HepG2 (cell line): ENCODE measurements around the gene PML. TPM values are rescaled to one million over a fixed set of nuclear protein-coding genes. Genes with fewer than 3 reads are reported as not detected.
A peak's percentile ranks its signal among the peaks of the same experiment; 100 is the strongest.

Source experiments
- ATAC-seq: fragments of 200-7000 bp; cut with Tn5 transposase; 3 replicates; pipeline ENCODE4 v1.9.1; 2020; ENCODE audit warnings: mild to moderate bottlenecking, moderate library complexity
- BruUV-seq: library from RNA; stranded (reverse); fragments of 400-500 nt; replicated peaks from 2 replicates; lab custom pipeline; 2021; lab: Mats Ljungman, UMichigan
- CTCF ChIA-PET: fragments of 300-600 bp; formaldehyde crosslinking; extraction: SDS; loops from one replicate; lab custom pipeline; 2021; ENCODE audit warnings: low total read pairs, inconsistent platforms, low intra/inter-chr PET ratio; lab: Yijun Ruan, JAX
- POLR2A ChIA-PET: fragments of 350-600 bp; sonication (Branson Sonifier 250); formaldehyde crosslinking; loops from one replicate; lab custom pipeline; 2020; ENCODE audit warnings: antibody characterized with exemption, inconsistent platforms; lab: Yijun Ruan, JAX
- DNase-seq: peaks from one replicate; pipeline ENCODE4 v3.0.0-alpha.2; 2015; ENCODE audit warnings: low spot score
- FAIRE-seq: peaks from 3 replicates; lab custom pipeline; 2011; peaks lifted over from hg19 to GRCh38; lab: Jason Lieb, UNC
- H2AFZ ChIP-seq: one replicate; pipeline ENCODE4 v1.6.1; 2011; ENCODE audit warnings: low read length, inconsistent platforms
- H3K27ac ChIP-seq: fragments of 300-600 bp; 3 replicates; pipeline ENCODE4 v1.8.0; 2011; ENCODE audit warnings: mixed run types, mild to moderate bottlenecking, mixed read lengths, low read length, inconsistent platforms; ENCODE audit not compliant: insufficient read depth; ENCODE audit errors: extremely low read length
- H3K27me3 ChIP-seq, 2 experiments: fragments of 200-600 bp in 1 of 2; 2 replicates in 1 of 2; 3 replicates in 1 of 2; pipeline versions ENCODE4 v1.6.0 to v1.8.0; 2011; ENCODE audit warnings: low read length in 2 of 2, mild to moderate bottlenecking in 2 of 2, moderate library complexity in 2 of 2, inconsistent platforms in 1 of 2; ENCODE audit not compliant: insufficient read depth in 2 of 2, control insufficient read depth in 1 of 2
- H3K36me3 ChIP-seq, 2 experiments: fragments of 200-600 bp in 1 of 2; replicated peaks in 1 of 2; 2 replicates in 1 of 2; 3 replicates in 1 of 2; pipeline versions ENCODE4 v1.5.1 to v1.8.0; 2011; ENCODE audit warnings: low read length in 2 of 2, inconsistent platforms in 1 of 2; ENCODE audit not compliant: insufficient read depth in 2 of 2, control insufficient read depth in 1 of 2
- H3K4me1 ChIP-seq: 2 replicates; pipeline ENCODE4 v1.5.1; 2012; ENCODE audit warnings: low read length, inconsistent platforms; ENCODE audit not compliant: insufficient read depth
- H3K4me2 ChIP-seq: 2 replicates; pipeline ENCODE4 v1.6.0; 2011; ENCODE audit warnings: low read depth, low read length, inconsistent platforms
- H3K4me3 ChIP-seq, 3 experiments: fragments of 200-600 bp in 1 of 3; sonication (generic), shearing (Covaris generic) in 1 of 3; replicated peaks in 1 of 3; 2 replicates each; pipeline ENCODE4 v1.5.1; 2011 to 2016; ENCODE audit warnings: low read length in 3 of 3, inconsistent platforms in 2 of 3, low read depth in 2 of 3, mild to moderate bottlenecking in 2 of 3, control low read depth in 1 of 3, mixed read lengths in 1 of 3; ENCODE audit not compliant: insufficient read depth in 1 of 3
- H3K79me2 ChIP-seq: one replicate; pipeline ENCODE4 v1.6.1; 2011; ENCODE audit warnings: low read length, inconsistent platforms; ENCODE audit not compliant: insufficient read depth
- H3K9ac ChIP-seq: 2 replicates; pipeline ENCODE4 v1.6.0; 2011; ENCODE audit warnings: mild to moderate bottlenecking, low read depth, low read length, inconsistent platforms; ENCODE audit not compliant: insufficient read depth
- H3K9me3 ChIP-seq: 2 replicates; pipeline ENCODE4 v1.5.1; 2012; ENCODE audit warnings: mild to moderate bottlenecking, low read length
- H4K20me1 ChIP-seq: 2 replicates; pipeline ENCODE4 v1.6.0; 2011; ENCODE audit warnings: inconsistent platforms, mild to moderate bottlenecking, low read length, moderate library complexity; ENCODE audit not compliant: insufficient read depth
- BORCS8-MEF2B ChIP-seq: sonication (generic); formaldehyde crosslinking; IDR thresholded peaks from 2 replicates; pipeline ENCODE4 v1.8.0; 2022; ENCODE audit warnings: mild to moderate bottlenecking, missing genetic modification reagents
- CREB1 ChIP-seq, 2 experiments: fragments of 450-650 bp in 1 of 2; IDR thresholded peaks; 2 replicates each; pipeline ENCODE4 v1.6.1; 2016 to 2017; ENCODE audit warnings: control low read depth in 1 of 2, mild to moderate bottlenecking in 1 of 2, missing compliant biosample characterization in 1 of 2, missing genetic modification characterization in 1 of 2
- HNF1B ChIP-seq: sonication (generic); formaldehyde crosslinking; IDR thresholded peaks from 2 replicates; pipeline ENCODE4 v1.5.1; 2020; ENCODE audit warnings: mild to moderate bottlenecking, moderate library complexity, missing genetic modification reagents
- MYC ChIP-seq: sonication (generic); formaldehyde crosslinking; IDR thresholded peaks from 2 replicates; pipeline ENCODE4 v1.9.0; 2021; ENCODE audit warnings: missing genetic modification reagents, borderline replicate concordance
- NONO ChIP-seq, 2 experiments: fragments of 450-650 bp in 1 of 2; sonication (generic) in 1 of 2; formaldehyde crosslinking in 1 of 2; IDR thresholded peaks in 1 of 2; conservative IDR thresholded peaks in 1 of 2; 2 replicates each; pipeline versions ENCODE4 v1.6.1 to v1.8.0; 2017 to 2022; ENCODE audit warnings: mild to moderate bottlenecking in 1 of 2, missing genetic modification reagents in 1 of 2, moderate library complexity in 1 of 2
- SMAD1 ChIP-seq: sonication (generic); formaldehyde crosslinking; IDR thresholded peaks from 2 replicates; pipeline ENCODE4 v1.4.0; 2020; ENCODE audit warnings: missing genetic modification reagents, low read depth, mild to moderate bottlenecking, borderline replicate concordance
- SNAPC2 ChIP-seq: sonication (generic); formaldehyde crosslinking; IDR thresholded peaks from 2 replicates; pipeline ENCODE4 v1.8.1; 2022; ENCODE audit warnings: mild to moderate bottlenecking, missing genetic modification reagents
- TARDBP ChIP-seq: sonication (generic); formaldehyde crosslinking; IDR thresholded peaks from 2 replicates; pipeline ENCODE4 v1.8.0; 2022; ENCODE audit warnings: mild to moderate bottlenecking, missing genetic modification reagents
- ZNF142 ChIP-seq: sonication (generic); formaldehyde crosslinking; IDR thresholded peaks from 2 replicates; pipeline ENCODE4 v1.4.0; 2020; ENCODE audit warnings: missing genetic modification reagents
- ZNF331 ChIP-seq: sonication (generic); formaldehyde crosslinking; IDR thresholded peaks from 2 replicates; pipeline ENCODE4 v1.4.0; 2020; ENCODE audit warnings: missing genetic modification reagents
- ZNF335 ChIP-seq: sonication (generic); formaldehyde crosslinking; IDR thresholded peaks from 2 replicates; pipeline ENCODE4 v1.4.0; 2020; ENCODE audit warnings: missing genetic modification reagents
- ZNF350 ChIP-seq: sonication (generic); formaldehyde crosslinking; IDR thresholded peaks from 2 replicates; pipeline ENCODE4 v1.4.0; 2020; ENCODE audit warnings: mild to moderate bottlenecking, low read depth, missing genetic modification reagents, borderline replicate concordance
- ZNF563 ChIP-seq: sonication (generic); formaldehyde crosslinking; IDR thresholded peaks from 2 replicates; pipeline ENCODE4 v1.8.0; 2022; ENCODE audit warnings: mild to moderate bottlenecking, moderate library complexity, missing genetic modification reagents
- ZNF777 ChIP-seq: sonication (generic); formaldehyde crosslinking; IDR thresholded peaks from 2 replicates; pipeline ENCODE4 v1.4.0; 2020; ENCODE audit warnings: missing genetic modification reagents
- ZNF788 ChIP-seq: sonication (generic); formaldehyde crosslinking; IDR thresholded peaks from 2 replicates; pipeline ENCODE4 v1.5.0; 2020; ENCODE audit warnings: mild to moderate bottlenecking, missing genetic modification reagents, borderline replicate concordance
- ZNF891 ChIP-seq: sonication (generic); formaldehyde crosslinking; IDR thresholded peaks from 2 replicates; pipeline ENCODE4 v1.5.0; 2020; ENCODE audit warnings: mild to moderate bottlenecking, missing genetic modification reagents
- ZSCAN31 ChIP-seq: sonication (generic); formaldehyde crosslinking; IDR thresholded peaks from 2 replicates; pipeline ENCODE4 v1.5.0; 2020; ENCODE audit warnings: low read depth, mild to moderate bottlenecking, missing genetic modification reagents
- WGBS: methylation state at CpG from one replicate; pipeline ENCODE4 v1.1.6; 2017; ENCODE audit warnings: low lambda C conversion rate; 5-methylcytosine and 5-hydroxymethylcytosine counted together
- in situ Hi-C: cut with HindIII; loops from 2 replicates; pipeline ENCODE4 v1.10.0; 2017; ENCODE audit warnings: low pct_unique_long_range_greater_than_20kb; ENCODE audit not compliant: extremely low pct_ligation_motif_present
- intact Hi-C: fragments of 100-400 bp; cut with micrococcal nuclease; formaldehyde crosslinking; loops from one replicate; pipeline ENCODE4 v1.10.0; 2022; ENCODE audit not compliant: unreplicated experiment
- polyA plus RNA-seq, 8 experiments: library from polyadenylated mRNA; depleted of rRNA in 3 of 8; stranded (reverse) in 7 of 8; unstranded in 1 of 8; fragments of >200 nt; fragmentation: Illumina TruSeq in 4 of 8; extraction: Trizol in 4 of 8; gene quantifications; 2 replicates each; pipeline versions ENCODE4 v1.2.1 to v1.2.3, GENCODE V29; 2011 to 2016; ENCODE audit warnings: low read depth in 4 of 8, missing spikeins in 1 of 8, mixed read lengths in 1 of 8; ENCODE audit not compliant: insufficient read depth in 1 of 8
- total RNA-seq, 5 experiments: library from RNA; depleted of rRNA; stranded (reverse); fragments of >200 nt; fragmentation: Illumina TruSeq; extraction: Trizol; gene quantifications; 2 replicates each; pipeline ENCODE4 v1.2.3, GENCODE V29; 2016; ENCODE audit warnings: low read depth in 1 of 5

PML gene
- total and polyA plus RNA-seq, 2 of the 13 experiments (the other 11 are each of a cell fraction or from before 2014, with no cell fraction given): 2.9 to 3.9 TPM

- Histone ChIP-seq H3K36me3 (no peaks in the 10 kb centered on the region), H3K4me2 (peak overlapping the region; percentile 61), H3K27me3 (no peaks in the 10 kb centered on the region; a peak in 1 of 5 replicates), H2AFZ (no peak overlapping the region), H4K20me1 (no peaks in the 10 kb centered on the region), H3K4me1 (peaks cover 6% of the 10 kb centered on the region; the same call in 1 of the 2 replicates), H3K9me3 (no peaks in the 10 kb centered on the region), H3K4me3 (peak overlapping the region in 1 of 3 experiments; percentile 48; a peak in 1 of 6 replicates), H3K27ac (no peak overlapping the region), H3K9ac (no peak overlapping the region), H3K79me2 (no peaks in the 10 kb centered on the region)
- WGBS: 11% methylated on average over 7 of the region's 11 CpGs
- no TSS peak for BruUV-seq
- ChIA-PET CTCF (interaction anchor here (3.1 kb wide), 1 partner anchor 13 kb away, joined by 41 read pairs; no protein-coding TSS in a partner anchor), POLR2A (no interaction called here)
- DNase-seq (peak; percentile 67), ATAC-seq (peak; percentile 98), FAIRE-seq (peak; percentile 86)
- in situ Hi-C loops: loop anchor here (5.0 kb wide), 1 partner anchor 73 kb away; no protein-coding TSS in a partner anchor
- intact Hi-C loops: loop anchor here (1.0 kb wide), 1 partner anchor 13 kb away; no protein-coding TSS in a partner anchor
- no peak for TF ChIP-seq SNAPC2
- no peak for TF ChIP-seq ZNF142 (CRISPR knock-in tag)
- 0 out of 2 replicates have a peak, but pooled peaks have one; percentile 25 for TF ChIP-seq ZSCAN31 (CRISPR knock-in tag)
- no peak for TF ChIP-seq ZNF563 (CRISPR knock-in tag)
- 0 out of 2 replicates have a peak, but pooled peaks have one; percentile 29 for TF ChIP-seq ZNF891 (CRISPR knock-in tag)
- peak; percentile 59; the same call in 1 of the 2 replicates for TF ChIP-seq BORCS8-MEF2B (CRISPR knock-in tag)
- TF ChIP-seq TARDBP (CRISPR knock-in tag): 0 out of 2 replicates have a peak, but pooled peaks have one; percentile 20
- no peak for TF ChIP-seq CREB1 (IDR thresholded peaks at IDR 0.05)
- TF ChIP-seq CREB1 (CRISPR knock-in tag; IDR thresholded peaks at IDR 0.05): no peak
- TF ChIP-seq ZNF777 (CRISPR knock-in tag): peak; percentile 37; the same call in 1 of the 2 replicates
- 0 out of 2 replicates have a peak, but pooled peaks have one; percentile 19 for TF ChIP-seq ZNF331 (CRISPR knock-in tag)
- peak; percentile 35; the same call in 1 of the 2 replicates for TF ChIP-seq ZNF788 (CRISPR knock-in tag)
- TF ChIP-seq MYC (CRISPR knock-in tag): 0 out of 2 replicates have a peak, but pooled peaks have one; percentile 21
- TF ChIP-seq HNF1B (CRISPR knock-in tag): no peak
- TF ChIP-seq NONO (IDR thresholded peaks at IDR 0.05): no peak
- no peak; the same call in 1 of the 2 replicates for TF ChIP-seq NONO (CRISPR knock-in tag; conservative IDR thresholded peaks at IDR 0.05)
- peak; percentile 36; the same call in 1 of the 2 replicates for TF ChIP-seq SMAD1 (CRISPR knock-in tag)
- 0 out of 2 replicates have a peak, but pooled peaks have one; percentile 27 for TF ChIP-seq ZNF335
- 0 out of 2 replicates have a peak, but pooled peaks have one; percentile 35 for TF ChIP-seq ZNF350
Measured at GRCh38 chr15:73964736-73965093, 29.8 kb upstream of the PML start.
